Stimulated activated CD4-positive, alpha-beta T cell treated with anti-CD3 and anti-CD28 coated beads, Interleukin-1b, Interleukin-23, amount 100 ng/mL, for 48 hours (primary cell): Measurements from ENCODE around the gene PSENEN.
A peak's percentile ranks its signal among the peaks of the same experiment; 100 is the strongest.

ENCODE experiments used
- DNase-seq: peaks from one replicate; pipeline ENCODE4 v3.0.0-alpha.2; 2020

The PSENEN gene

GRCh38 chr19:35775298-35776101 lies 30.0 kb downstream of the PSENEN start, which contains the start of gene ARHGAP33:
Gene ARHGAP33 (plus strand): TSS chr19:35775564. CDS start chr19:35775659, 95 bp downstream.
- DNase-seq: peak; percentile 99

- no peak for DNase-seq
These were observed 30.8 kb downstream of the PSENEN start for GRCh38 chr19:35776102-35776788.

- no peak for DNase-seq
These were observed 31.8 kb downstream of the PSENEN start for GRCh38 chr19:35777086-35777841.

GRCh38 chr19:35777961-35778360 lies 32.5 kb downstream of the PSENEN start:
- DNase-seq: no peak

DNA sequence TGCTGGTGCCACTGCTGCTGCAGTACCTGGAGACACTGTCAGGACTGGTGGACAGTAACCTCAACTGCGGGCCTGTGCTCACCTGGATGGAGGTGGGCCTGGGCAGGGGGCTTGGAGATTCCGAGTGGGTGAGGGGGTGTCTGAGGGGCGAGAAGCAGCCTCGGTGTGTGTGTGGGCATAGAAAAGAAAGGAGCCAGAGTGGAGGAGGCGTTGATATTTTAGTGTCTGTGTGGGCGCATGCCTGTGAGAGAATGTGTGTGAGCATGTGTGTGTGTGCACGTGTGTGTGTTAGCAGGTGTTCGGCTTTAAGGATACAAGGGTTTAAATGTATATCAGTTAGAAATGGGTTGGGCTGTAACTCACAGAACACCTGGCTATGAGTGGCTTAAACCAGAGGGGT lies 33.6 kb downstream of the PSENEN start:
- no peak for DNase-seq

- no peak for DNase-seq
These were observed 34.6 kb downstream of the PSENEN start for GRCh38 chr19:35780058-35780457.

- no peak for DNase-seq
These were observed 35.3 kb downstream of the PSENEN start for GRCh38 chr19:35780717-35781116.

GRCh38 chr19:35781650-35782049 lies 36.2 kb downstream of the PSENEN start:
- DNase-seq: no peak

- DNase-seq: no peak
These were observed 37.1 kb downstream of the PSENEN start for GRCh38 chr19:35782589-35782988.

GRCh38 chr19:35783469-35784434 lies 38.3 kb downstream of the PSENEN start:
- DNase-seq: no peak

DNA sequence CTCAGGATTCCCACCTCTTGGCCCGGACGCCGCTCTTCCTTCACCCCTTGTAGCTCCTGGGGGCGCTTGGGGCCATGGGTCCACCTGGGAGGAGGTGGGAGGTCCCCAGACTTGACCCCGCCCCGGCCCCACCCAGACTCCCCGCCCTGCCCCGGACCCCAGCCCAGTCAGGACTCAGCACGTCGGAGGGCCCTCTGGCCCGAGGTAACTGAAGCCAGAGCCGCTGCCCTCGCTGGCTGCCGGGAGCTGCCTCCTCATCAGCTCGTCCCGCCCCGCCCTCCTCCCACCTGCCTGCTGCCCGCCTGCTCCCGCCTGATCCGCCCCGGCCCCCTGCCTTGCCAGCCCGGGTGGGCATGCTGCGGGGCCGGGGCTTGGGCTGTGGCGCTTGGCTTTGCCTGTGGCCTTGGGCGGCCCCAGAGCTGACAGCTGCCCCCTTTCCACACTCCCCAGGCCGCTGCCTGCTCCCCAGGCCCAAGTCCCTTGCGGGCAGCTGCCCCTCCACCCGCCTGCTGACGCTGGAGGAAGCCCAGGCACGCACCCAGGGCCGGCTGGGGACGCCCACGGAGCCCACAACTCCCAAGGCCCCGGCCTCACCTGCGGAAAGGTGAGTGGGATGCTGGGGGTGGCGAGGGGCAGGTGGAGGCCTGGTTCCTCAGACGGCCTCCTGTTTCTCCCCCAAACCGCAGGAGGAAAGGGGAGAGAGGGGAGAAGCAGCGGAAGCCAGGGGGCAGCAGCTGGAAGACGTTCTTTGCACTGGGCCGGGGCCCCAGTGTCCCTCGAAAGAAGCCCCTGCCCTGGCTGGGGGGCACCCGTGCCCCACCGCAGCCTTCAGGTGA lies 39.3 kb downstream of the PSENEN start:
- no peak for DNase-seq

- no peak for DNase-seq
These were observed 39.8 kb downstream of the PSENEN start for GRCh38 chr19:35785339-35785627.

DNA sequence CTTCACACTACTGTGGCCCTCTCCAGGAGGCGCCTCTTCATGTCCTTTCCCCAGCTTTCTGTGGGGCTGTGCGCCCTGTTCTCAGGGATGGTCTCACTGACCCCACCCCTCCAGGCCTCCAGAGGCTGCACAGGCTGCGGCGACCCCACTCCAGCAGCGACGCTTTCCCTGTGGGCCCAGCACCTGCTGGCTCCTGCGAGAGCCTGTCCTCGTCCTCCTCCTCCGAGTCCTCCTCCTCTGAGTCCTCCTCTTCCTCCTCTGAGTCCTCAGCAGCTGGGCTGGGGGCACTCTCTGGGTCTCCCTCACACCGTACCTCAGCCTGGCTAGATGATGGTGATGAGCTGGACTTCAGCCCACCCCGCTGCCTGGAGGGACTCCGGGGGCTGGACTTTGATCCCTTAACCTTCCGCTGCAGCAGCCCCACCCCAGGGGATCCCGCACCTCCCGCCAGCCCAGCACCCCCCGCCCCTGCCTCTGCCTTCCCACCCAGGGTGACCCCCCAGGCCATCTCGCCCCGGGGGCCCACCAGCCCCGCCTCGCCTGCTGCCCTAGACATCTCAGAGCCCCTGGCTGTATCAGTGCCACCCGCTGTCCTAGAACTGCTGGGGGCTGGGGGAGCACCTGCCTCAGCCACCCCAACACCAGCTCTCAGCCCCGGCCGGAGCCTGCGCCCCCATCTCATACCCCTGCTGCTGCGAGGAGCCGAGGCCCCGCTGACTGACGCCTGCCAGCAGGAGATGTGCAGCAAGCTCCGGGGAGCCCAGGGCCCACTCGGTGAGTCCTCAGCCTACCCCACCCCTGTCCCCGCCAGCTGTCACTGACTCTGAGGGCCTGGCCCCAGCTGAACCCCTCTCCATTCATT lies 41.1 kb downstream of the PSENEN start:
- no peak for DNase-seq

GRCh38 chr19:35787227-35787799 lies 41.9 kb downstream of the PSENEN start:
- DNase-seq: no peak

DNA sequence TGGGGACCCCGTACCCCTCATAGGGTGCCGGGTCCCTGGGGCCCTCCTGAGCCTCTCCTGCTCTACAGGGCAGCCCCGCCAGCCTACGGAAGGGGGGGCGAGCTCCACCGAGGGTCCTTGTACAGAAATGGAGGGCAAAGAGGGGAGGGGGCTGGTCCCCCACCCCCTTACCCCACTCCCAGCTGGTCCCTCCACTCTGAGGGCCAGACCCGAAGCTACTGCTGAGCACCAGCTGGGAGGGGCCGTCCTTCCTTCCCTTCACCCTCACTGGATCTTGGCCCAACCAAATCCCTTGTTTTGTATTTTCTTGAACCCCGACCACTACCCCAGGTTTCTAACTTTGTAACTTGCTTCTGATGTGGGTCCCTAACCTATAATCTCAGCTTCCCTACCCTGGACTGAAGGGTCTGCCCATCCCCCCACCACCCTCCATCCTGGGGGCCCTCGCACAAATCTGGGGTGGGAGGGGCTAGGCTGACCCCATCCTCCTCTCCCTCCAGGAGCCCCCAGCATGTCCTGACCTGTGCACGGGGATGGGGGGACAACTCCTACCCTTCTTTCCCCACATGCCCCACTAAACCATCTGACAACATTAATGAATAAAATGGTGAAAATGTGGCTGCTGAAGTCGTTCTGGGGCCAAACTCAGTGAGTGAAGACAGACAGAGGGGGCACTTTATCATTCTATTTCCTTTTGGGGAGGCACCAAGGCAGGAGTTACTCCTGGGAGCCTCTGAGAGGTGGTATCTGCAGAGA lies 42.9 kb downstream of the PSENEN start:
- DNase-seq: no peak

GRCh38 chr19:35789195-35789977 lies 43.9 kb downstream of the PSENEN start:
- DNase-seq: no peak

GRCh38 chr19:35789978-35790944 lies 44.8 kb downstream of the PSENEN start:
- DNase-seq: no peak
